Activated naive CD8-positive, alpha-beta T cell treated with anti-CD3 and anti-CD28 coated beads, Interleukin-2, amount 10 ng/mL, durations not matched to agents 7 days and 5 days (primary cell): ENCODE results near the gene ULK4. TPM values are rescaled to one million over a fixed set of nuclear protein-coding genes. Genes with fewer than 3 reads are reported as not detected.
"Not testable (repeated sequence)": the region's sequence is repeated elsewhere in the genome, so short reads cannot be mapped to it uniquely, and the experiment has no call there.

Experiments used
- ATAC-seq: fragments of 150-1000 bp; cut with Tn5 transposase; one replicate; pipeline ENCODE4 v1.10.0; 2021; ENCODE audit warnings: low read depth, moderate library complexity
- POLR2A ChIA-PET: fragments of 350-600 bp; sonication (Branson Sonifier 250); formaldehyde crosslinking; loops from one replicate; lab custom pipeline; 2021; ENCODE audit warnings: antibody characterized with exemption; lab: Charles Lee
- DNase-seq: peaks from one replicate; pipeline ENCODE4 v3.0.0; 2021
- H3K27ac Mint-ChIP-seq: one replicate; pipeline ENCODE4 v1.8.0; 2022; ENCODE audit warnings: mild to moderate bottlenecking, mixed read lengths
- H3K27me3 Mint-ChIP-seq: one replicate; pipeline ENCODE4 v1.8.0; 2022; ENCODE audit warnings: mild to moderate bottlenecking, moderate library complexity, mixed read lengths
- H3K36me3 Mint-ChIP-seq: one replicate; pipeline ENCODE4 v1.8.0; 2021; ENCODE audit warnings: mild to moderate bottlenecking, mixed read lengths
- H3K4me1 Mint-ChIP-seq: one replicate; pipeline ENCODE4 v1.8.0; 2021; ENCODE audit warnings: mixed read lengths
- H3K4me3 Mint-ChIP-seq: one replicate; pipeline ENCODE4 v1.8.0; 2022; ENCODE audit warnings: mild to moderate bottlenecking, moderate library complexity, mixed read lengths
- H3K9me3 Mint-ChIP-seq: one replicate; pipeline ENCODE4 v1.8.0; 2021; ENCODE audit warnings: mixed read lengths
- total RNA-seq, 2 experiments: library from RNA; stranded (reverse); gene quantifications; one replicate each; pipeline ENCODE4 v1.2.3, GENCODE V29; 2021

Gene ULK4
- total RNA-seq, 2 experiments from 2014 or later: 18.6 to 19.0 TPM

DNA sequence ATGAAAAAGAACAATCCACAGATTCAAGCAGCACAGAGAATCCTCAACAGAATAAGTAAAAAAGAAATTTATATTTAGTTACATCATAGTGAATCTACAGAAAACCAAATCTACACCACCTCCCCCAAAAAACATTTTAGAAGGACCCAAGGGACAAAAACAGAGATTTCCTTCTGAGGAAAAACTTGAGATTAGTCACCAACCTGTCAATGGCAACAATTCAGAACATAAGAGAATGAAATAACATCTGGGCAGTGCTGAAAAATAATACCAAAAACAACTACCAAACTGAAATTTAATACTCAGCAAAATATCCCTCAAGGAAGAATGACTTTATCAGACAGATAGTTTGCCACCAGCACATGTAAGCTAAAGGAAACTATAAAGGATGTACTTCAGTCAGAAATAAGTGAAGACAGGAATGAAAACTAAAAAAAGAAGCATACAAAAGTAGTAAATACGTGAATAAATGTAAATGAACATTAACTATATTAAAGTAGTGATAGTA, 260.7 kb downstream of the ULK4 start:
- H3K36me3 Mint-ChIP-seq: peaks cover 2% of the 10 kb centered on the region
- no peaks in the 10 kb centered on the region for H3K27me3 Mint-ChIP-seq
- no peak overlapping the region for H3K4me3 Mint-ChIP-seq
- no peaks in the 10 kb centered on the region for H3K4me1 Mint-ChIP-seq
- H3K9me3 Mint-ChIP-seq: no peaks in the 10 kb centered on the region
- DNase-seq: no peak
- no peak overlapping the region for H3K27ac Mint-ChIP-seq
- POLR2A ChIA-PET: no interaction called here
- no peak for ATAC-seq

DNA sequence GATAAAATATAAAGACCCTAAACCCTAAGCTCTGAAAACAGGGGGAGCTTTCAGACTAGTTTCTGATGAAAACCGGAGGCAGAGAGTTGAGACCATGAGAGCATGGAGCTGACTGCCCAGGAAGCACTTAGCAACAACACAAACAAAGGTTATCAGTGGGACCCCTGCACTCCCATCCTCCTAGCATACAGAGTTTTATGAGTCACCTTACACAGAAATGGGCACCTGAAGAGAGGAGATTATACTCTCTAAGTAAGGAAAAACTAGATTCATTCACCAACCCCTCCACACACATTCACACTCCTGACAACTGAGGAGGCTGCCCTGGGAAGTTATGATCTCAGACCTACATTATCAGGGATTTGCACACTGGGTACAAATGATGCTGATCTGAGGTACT, 261.7 kb downstream of the ULK4 start:
- Mint-ChIP-seq H3K4me3 (no peak overlapping the region), H3K4me1 (no peaks in the 10 kb centered on the region), H3K27ac (no peak overlapping the region), H3K27me3 (no peaks in the 10 kb centered on the region), H3K36me3 (peaks cover 2% of the 10 kb centered on the region), H3K9me3 (no peaks in the 10 kb centered on the region)
- POLR2A ChIA-PET: no interaction called here
- no peak for DNase-seq
- ATAC-seq: no peak

DNA sequence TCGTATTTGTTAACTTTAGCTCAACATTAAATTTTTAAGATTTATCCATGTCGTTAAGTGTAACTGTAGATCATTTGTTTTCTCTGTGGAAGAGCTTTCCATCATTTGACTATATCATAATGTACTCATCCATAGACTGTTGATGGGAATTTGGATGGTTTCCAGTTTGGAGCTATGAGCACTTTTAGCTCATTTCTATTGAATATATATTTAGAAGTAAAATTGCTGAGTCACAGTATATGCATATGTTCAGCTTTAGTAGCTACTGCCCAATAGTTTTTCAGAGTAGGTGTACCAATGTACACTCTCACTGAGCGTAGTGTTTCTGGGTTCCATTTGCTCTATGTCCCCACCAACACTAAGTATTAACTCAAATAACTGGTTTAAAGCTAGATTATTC, 263.0 kb downstream of the ULK4 start:
- no peak overlapping the region for H3K27ac Mint-ChIP-seq
- POLR2A ChIA-PET: no interaction called here
- DNase-seq: no peak
- no peaks in the 10 kb centered on the region for H3K4me1 Mint-ChIP-seq
- peaks cover 2% of the 10 kb centered on the region for H3K36me3 Mint-ChIP-seq
- ATAC-seq: no peak
- no peaks in the 10 kb centered on the region for H3K9me3 Mint-ChIP-seq
- H3K4me3 Mint-ChIP-seq: no peak overlapping the region
- H3K27me3 Mint-ChIP-seq: no peaks in the 10 kb centered on the region

DNA sequence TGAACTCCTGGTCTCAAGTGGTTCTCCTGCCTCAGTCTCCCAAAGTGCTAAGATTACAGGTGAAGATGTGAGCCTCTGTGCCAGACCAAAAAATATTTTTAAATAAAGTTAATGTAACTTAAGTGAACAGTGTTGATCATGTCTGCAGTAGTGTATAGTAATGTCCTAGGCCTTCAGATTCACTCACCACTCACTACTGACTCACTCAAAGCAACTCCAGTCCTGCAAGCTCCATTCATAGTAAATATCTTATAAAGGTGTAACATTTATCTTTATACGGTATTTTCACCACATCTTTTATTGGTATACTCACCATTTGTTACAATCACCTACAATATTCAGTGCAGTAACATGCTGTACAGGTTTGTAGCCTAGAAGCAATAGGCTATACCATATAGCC, 264.2 kb downstream of the ULK4 start:
- H3K27me3 Mint-ChIP-seq: no peaks in the 10 kb centered on the region
- peaks cover 2% of the 10 kb centered on the region for H3K36me3 Mint-ChIP-seq
- H3K4me3 Mint-ChIP-seq: no peak overlapping the region
- no peak overlapping the region for H3K27ac Mint-ChIP-seq
- no peak for DNase-seq
- ATAC-seq: no peak
- no peaks in the 10 kb centered on the region for H3K9me3 Mint-ChIP-seq
- H3K4me1 Mint-ChIP-seq: no peaks in the 10 kb centered on the region
- POLR2A ChIA-PET: no interaction called here

DNA sequence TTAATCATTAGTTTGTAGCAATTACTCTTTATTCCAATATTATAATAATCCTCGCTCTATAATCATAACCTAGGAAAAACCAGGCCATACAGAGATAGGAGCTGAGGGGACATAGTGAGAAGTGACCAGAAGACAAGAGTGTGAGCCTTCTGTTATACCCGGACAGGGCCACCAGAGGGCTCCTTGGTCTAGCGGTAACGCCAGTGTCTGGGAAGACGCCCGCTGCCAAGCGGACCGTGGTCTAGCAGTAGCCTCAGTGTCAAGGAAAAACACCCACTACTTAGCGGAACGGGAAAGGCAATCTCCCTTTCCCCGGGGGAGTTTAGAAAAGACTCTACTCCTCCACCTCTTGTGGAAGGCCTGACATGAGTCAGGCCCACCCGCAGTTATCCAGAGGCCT, 266.1 kb downstream of the ULK4 start:
- H3K4me3 Mint-ChIP-seq, ATAC-seq, DNase-seq, H3K9me3 Mint-ChIP-seq, H3K27ac Mint-ChIP-seq, H3K27me3 Mint-ChIP-seq, H3K36me3 Mint-ChIP-seq, POLR2A ChIA-PET, H3K4me1 Mint-ChIP-seq: not testable (repeated sequence)

DNA sequence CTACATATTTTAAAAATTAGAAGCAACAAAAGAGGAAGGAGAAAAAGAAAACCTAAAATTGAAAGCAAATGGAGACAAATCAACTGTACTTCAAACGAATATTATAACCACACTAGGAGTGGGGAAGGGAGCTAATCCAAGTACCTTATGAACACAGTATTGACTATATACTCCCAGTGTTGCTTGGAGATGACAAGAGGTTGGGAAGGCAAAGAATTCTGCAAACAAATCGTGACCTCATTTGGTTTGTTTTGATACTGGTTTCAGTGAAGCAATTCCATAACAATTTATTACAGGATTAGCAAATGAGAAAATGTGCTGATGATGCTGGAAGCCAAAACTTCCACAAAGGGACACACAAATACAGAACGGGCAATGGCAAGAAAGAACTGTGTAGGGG, 268.1 kb downstream of the ULK4 start:
- no peak for ATAC-seq
- no peak overlapping the region for H3K4me3 Mint-ChIP-seq
- H3K27me3 Mint-ChIP-seq: no peaks in the 10 kb centered on the region
- POLR2A ChIA-PET: no interaction called here
- H3K4me1 Mint-ChIP-seq: peaks cover 2% of the 10 kb centered on the region
- peaks cover 2% of the 10 kb centered on the region for H3K36me3 Mint-ChIP-seq
- H3K9me3 Mint-ChIP-seq: peaks cover 2% of the 10 kb centered on the region
- DNase-seq: no peak
- H3K27ac Mint-ChIP-seq: no peak overlapping the region

DNA sequence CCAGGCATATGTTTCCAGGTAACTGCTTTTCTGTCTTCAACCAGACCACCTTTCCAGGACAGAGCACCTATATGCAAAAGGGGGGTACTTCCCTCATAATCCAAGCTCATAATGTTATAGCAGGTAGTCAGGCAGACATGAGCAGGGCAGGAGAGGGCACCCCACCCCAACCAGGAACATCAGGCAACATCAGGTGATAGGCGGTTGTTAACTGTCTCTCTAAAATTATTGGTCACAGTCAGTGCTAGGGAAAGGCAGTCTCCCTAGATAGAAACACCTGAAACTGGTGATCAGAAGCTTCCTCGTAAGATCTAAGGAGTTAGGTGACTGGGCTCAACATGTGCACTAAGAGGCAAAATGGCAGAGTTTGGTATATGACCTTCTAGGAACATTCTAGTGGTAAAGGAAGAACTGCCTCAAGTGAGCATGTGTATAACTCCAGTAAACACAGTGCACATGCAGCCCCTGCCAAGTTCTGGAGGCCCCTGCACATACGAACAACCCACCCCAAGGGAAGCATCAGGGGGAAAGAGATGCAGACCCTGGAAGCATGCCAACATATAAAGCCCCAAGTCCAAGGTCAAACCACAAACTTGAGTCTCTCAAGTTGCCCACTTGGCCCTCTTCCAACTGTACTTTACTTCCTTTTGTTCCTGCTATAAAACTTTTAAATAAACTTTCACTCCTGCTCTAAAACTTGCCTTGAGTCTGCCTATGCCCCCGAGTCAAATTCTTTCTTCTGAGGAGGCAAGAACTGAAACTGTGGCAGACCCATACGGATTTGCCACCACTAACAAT, 270.9 kb downstream of the ULK4 start:
- Mint-ChIP-seq H3K27me3 (no peaks in the 10 kb centered on the region), H3K36me3 (peaks cover 2% of the 10 kb centered on the region), H3K27ac (no peak overlapping the region), H3K4me1 (peaks cover 2% of the 10 kb centered on the region), H3K9me3 (peaks cover 2% of the 10 kb centered on the region), H3K4me3 (no peak overlapping the region)
- no peak for ATAC-seq
- DNase-seq: no peak
- POLR2A ChIA-PET: no interaction called here

DNA sequence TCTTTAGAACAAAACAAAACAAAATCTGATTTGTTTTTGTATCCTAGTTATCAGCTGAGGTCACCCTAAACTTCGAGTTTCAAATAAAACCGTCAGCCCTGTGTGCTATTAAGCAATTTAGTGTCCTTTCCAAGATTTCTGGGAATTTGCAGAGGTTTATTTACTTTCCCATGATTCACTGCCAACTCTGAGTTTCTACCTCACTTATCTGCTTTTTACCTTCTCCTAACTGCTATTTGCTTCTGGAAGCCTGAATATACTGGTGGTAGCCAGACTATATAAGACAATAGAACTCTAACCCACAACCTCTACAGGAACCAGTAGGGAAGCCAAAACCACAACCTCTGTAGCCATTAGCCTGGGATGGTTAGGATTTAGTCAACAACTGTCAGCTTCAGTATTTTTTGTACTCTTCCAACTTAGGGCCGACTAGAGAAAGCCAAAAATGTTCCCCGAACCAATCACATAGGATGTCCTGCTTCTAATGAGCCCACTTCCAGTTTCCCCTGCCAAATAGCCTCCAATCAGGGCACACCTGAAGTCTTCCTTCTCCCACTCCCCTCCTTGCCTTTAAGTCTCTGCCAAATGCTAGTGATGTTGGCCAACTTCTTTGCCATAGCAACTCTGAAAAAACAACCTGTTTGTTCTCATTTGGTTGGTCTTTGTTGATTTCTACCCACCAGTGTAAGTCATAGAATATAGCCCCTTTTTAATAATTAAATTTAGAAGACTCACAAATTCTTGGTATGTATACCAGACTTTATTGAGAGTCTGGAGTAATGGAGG, 273.1 kb downstream of the ULK4 start:
- Mint-ChIP-seq H3K36me3 (peaks cover 2% of the 10 kb centered on the region), H3K4me3 (no peak overlapping the region), H3K27me3 (no peaks in the 10 kb centered on the region), H3K4me1 (peaks cover 2% of the 10 kb centered on the region), H3K27ac (no peak overlapping the region), H3K9me3 (peaks cover 2% of the 10 kb centered on the region)
- ATAC-seq: no peak
- POLR2A ChIA-PET: no interaction called here
- DNase-seq: no peak

DNA sequence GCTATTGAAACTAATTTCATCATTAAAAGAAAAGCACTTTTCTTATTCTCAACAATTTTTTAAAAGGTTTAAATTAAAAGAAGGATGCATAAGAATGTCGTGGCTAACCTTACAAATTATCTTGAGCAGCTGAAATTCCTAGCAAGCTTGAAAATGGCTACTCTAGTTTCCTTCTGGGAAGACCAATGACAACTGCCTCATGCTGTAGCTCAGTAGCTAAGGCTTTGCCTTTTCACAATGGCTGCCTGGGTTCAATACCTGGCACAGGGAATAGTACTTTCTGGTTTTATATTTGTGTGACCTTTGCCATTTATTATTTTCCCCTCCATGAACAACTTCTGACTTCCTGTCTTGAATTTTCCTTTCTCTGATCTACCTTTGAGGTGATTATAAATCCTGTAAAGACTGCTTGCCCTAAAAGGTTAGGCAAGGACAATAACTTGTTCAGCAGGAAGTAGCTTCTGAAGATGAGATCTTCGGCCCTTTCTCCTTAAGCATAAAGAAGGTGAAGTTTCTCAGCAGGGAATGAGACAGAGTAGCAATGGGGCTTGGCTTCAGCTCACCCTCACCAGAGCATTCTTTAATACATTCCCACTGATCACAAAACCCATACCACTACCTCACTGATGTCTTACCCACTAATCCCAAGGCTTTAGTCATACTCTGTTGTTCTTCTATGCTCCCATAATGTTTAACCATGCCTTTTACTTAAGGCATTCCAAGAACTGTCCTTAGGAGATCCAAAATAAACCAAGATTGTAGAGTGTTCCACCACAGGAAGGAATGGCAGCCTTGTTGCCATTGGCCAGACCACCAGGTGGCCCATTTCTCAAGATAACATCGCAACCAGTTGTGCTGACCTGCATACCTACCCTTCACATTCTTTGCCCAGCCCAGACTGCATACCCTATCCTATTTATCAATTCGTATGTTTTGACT, 276.8 kb downstream of the ULK4 start:
- no peak overlapping the region for H3K4me3 Mint-ChIP-seq
- ATAC-seq: no peak
- POLR2A ChIA-PET: no interaction called here
- no peak overlapping the region for H3K27ac Mint-ChIP-seq
- peaks cover 1% of the 10 kb centered on the region for H3K9me3 Mint-ChIP-seq
- peaks cover 2% of the 10 kb centered on the region for H3K36me3 Mint-ChIP-seq
- no peak for DNase-seq
- H3K27me3 Mint-ChIP-seq: no peaks in the 10 kb centered on the region
- H3K4me1 Mint-ChIP-seq: no peaks in the 10 kb centered on the region

DNA sequence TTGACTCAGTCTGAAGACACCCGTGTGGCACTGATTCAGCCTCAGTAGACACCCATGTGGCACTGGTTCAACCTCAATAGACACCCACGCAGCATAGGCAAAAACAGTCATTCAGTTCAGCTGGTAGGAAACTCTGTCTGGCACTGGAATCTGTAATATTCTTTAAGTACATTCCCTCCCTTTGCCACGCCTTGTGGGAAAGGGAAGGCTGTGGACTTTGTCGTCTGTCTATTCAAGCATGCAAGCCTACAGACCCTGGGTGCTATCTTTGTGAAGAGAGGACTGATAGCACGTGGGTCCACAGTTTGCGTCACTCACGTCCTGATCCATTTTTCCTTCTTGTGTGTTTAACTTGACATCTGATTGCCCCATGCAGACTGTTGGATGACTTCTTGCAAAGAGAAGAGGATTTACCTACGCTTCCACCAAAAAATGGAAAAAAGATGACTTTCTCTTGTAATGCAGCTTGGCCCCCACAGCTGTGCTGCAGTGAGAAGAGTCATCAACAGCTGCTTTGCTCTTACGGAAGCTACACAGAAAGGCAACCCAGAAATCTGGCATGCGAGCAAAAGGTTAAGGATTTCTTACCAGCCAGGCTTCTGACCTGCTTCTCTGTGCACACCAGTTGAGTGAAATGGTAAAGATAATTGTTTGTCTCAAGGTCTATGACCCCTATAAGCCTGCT, 278.1 kb downstream of the ULK4 start:
- POLR2A ChIA-PET: no interaction called here
- peaks cover 1% of the 10 kb centered on the region for H3K9me3 Mint-ChIP-seq
- H3K36me3 Mint-ChIP-seq: peaks cover 2% of the 10 kb centered on the region
- no peak overlapping the region for H3K27ac Mint-ChIP-seq
- DNase-seq (no peak), ATAC-seq (no peak)
- no peak overlapping the region for H3K4me3 Mint-ChIP-seq
- no peaks in the 10 kb centered on the region for H3K4me1 Mint-ChIP-seq
- H3K27me3 Mint-ChIP-seq: no peaks in the 10 kb centered on the region

DNA sequence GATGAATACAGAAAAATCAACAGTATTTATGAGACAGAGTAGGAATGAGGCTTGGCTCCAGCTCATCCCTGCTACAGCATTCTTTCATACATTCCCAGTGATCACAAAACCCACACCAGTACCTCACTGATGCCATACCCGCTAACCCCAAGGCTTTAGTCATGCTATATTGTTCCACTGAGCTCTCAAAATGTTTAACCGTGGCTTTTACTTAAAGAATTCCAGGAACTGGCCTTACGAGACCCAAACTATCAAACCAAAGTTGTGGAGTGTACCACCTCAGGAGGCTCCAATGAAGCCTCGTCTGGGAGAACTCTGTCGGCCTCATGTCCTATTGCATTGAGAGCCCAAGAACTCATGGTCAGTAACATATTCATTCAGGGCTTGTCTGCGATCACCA, 278.9 kb downstream of the ULK4 start:
- ATAC-seq (no peak), DNase-seq (no peak)
- POLR2A ChIA-PET: no interaction called here
- H3K27me3 Mint-ChIP-seq: no peaks in the 10 kb centered on the region
- H3K4me1 Mint-ChIP-seq: no peaks in the 10 kb centered on the region
- no peak overlapping the region for H3K27ac Mint-ChIP-seq
- H3K36me3 Mint-ChIP-seq: peaks cover 2% of the 10 kb centered on the region
- H3K4me3 Mint-ChIP-seq: no peak overlapping the region
- peaks cover 1% of the 10 kb centered on the region for H3K9me3 Mint-ChIP-seq

DNA sequence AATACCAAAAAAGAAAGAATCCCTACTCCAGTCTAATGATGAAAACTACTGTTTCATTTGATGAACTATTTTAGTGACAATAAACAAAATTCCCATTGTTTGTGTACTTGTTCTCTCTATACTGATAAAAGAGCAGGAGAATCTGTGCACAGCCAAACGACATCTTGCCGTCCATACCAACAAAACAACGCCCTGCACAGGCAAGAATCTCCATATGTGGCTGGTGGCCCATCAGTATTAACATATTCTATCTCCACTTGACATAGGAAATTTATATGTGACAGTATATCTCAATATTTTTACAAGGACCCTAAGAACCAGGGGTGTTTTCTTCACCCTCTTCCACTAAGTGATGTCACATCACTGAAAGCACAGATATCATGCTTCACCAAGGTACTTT, 279.5 kb downstream of the ULK4 start:
- DNase-seq (no peak), ATAC-seq (no peak)
- Mint-ChIP-seq H3K4me3 (no peak overlapping the region), H3K27me3 (no peaks in the 10 kb centered on the region), H3K27ac (no peak overlapping the region), H3K9me3 (peaks cover 1% of the 10 kb centered on the region), H3K4me1 (no peaks in the 10 kb centered on the region), H3K36me3 (peaks cover 2% of the 10 kb centered on the region)
- POLR2A ChIA-PET: no interaction called here

DNA sequence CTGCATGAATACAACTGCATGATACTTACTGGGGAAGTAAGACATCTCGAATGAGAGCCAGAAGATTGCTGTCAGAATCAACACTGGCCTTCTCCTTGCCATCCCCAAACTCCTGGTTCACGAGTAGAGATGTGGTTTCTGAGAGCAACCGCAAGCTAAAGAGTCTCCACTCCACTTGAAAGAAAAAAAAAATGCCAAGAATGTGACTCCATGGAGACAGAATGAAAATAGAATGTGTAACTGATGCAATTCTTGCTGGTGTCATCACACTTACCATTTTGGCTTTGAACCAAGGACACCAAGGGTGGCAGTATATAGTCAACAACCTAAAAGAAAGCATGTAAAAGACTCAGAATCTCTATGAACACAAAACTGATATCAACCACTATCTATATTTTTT, 280.4 kb downstream of the ULK4 start:
- Mint-ChIP-seq H3K4me1 (no peaks in the 10 kb centered on the region), H3K27ac (no peak overlapping the region), H3K36me3 (peaks cover 2% of the 10 kb centered on the region), H3K9me3 (peaks cover 1% of the 10 kb centered on the region), H3K4me3 (no peak overlapping the region), H3K27me3 (no peaks in the 10 kb centered on the region)
- DNase-seq (no peak), ATAC-seq (no peak)
- POLR2A ChIA-PET: no interaction called here
